ENCODE results near the gene RSPO1.
"Not testable (repeated sequence)": the region's sequence is repeated elsewhere in the genome, so short reads cannot be mapped to it uniquely, and the experiment has no call there.

Gene RSPO1, protein sequence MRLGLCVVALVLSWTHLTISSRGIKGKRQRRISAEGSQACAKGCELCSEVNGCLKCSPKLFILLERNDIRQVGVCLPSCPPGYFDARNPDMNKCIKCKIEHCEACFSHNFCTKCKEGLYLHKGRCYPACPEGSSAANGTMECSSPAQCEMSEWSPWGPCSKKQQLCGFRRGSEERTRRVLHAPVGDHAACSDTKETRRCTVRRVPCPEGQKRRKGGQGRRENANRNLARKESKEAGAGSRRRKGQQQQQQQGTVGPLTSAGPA

DNA sequence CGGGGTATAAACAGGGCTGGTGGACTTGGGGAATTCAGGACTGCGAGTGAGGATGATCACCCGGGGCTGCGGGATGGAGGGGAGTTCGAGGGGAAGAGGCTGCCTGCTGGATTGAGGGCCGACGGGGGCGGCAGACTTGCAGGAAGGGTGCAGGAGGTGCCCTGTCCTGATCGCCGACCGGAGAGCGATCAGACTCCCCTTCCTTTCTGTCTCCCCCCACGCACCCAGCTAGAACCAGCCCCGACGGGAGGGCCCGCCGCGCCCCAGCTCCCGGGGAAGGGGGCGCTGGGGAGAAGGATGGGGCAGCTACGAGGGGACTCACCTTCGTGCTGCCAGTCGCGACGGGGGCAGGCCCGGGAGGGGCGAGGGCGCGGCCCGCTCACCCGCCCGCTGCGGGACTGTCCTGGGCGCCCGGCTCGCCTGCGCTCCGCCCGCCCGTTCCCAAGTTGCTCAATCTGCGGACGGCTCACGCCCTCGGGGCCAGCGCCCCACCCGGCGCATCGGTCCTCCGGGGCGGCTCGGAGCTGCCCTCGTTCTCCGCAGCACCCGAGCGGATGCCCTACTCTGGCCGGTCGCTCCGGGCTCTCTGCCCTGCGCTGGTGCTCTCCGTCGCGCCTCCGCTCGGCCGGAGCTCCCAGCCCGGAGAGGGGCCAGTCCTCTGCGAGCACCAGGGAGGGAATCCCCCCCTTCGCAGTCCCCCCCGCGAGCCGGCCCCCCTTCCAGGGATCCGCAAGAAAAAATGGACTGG is at the start of gene RSPO1:
Gene RSPO1, minus strand, starts transcription at position 649 of the 748 bp plus-strand sequence. CDS start 5,231 bp downstream, outside the sequence.
- no peak for DNase-seq

DNA sequence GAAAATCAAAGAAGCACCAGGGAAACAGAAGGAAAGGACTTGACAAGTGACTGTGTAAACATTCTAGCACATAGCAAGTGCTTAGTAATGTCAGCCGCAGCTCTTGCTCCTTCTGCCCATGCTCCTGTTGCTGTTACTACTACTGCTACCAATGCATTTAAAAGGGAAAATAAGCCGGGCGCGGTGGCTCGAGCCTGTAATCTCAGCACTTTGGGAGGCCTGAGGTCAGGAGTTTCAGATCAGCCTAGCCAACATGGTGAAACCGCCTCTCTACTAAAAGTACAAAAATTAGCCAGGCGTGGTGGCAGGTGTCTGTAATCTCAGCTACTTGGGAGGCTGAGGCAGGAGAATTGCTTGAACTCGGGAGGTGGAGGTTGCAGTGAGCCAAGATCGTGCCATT is 49.5 kb upstream of the RSPO1 start:
- not testable (repeated sequence) for DNase-seq

DNA sequence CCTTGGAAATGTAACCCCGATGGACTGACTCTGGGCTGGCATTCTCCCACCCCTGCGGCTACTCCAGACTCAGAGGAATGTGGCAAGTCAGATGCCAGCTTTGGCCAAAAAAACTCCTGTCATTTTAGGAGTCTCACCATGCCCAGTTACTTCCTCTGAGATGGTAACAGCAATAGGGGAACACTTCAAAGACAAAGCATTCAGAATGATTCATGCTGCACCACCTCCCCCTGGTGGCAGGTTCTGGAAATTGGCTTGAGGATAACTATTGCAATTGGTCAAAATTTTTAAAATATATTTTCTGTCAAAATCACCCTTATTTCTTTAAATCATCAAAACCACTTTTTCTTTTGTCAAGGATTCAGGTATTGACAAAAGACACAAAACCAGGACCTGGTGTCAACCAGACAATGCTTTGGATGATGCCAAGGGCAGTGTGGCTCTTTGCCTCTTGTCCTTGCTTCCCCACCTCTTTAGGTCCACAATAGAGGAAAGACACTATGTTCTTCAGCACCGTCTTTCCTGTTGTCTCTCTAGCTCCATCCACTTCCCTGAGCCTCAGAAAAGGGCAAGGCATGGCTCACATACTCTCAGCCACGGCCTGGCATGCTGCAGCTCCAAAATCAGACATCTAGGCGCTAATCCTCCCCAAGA is 47.8 kb upstream of the RSPO1 start:
- peak; percentile 29 for DNase-seq

DNA sequence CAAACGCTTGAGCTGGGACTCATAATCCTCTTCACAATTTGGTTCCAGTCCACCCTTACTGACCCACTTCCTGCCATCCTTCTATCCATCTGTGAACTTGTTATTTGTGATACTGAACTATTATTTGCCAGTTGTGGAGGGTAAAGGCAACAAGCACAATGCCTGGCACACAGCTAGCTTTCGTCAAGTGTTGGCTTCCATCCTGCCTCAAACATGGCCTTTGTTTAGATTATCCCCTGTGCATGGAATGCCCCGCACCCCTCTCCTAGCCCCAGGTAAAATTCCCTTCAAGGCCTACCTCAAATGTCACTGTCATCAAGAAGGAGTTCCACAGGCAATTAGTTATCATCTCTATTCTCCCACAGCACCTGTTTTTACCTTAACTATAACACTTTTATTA is 46.2 kb upstream of the RSPO1 start:
- no peak for DNase-seq

DNA sequence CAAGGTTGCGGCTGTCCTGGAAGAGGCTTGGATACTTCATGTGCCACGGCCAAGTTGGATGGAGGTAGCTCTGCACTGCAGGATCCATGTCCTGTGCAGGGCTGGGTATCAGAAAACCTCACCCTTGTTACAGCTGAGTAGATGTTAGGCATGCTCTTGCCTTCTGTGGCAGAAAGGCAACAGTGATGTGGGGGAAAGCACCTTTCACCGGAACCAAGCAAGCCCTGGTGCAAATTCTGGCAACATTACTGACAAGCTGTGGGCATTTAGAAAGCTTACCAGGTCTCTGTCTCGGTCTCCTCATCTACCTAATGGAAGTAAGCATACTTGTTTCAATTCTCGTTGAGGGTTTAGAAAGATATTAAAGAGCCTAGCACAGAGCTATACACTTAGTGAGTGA is 43.1 kb upstream of the RSPO1 start:
- DNase-seq, result no peak

DNA sequence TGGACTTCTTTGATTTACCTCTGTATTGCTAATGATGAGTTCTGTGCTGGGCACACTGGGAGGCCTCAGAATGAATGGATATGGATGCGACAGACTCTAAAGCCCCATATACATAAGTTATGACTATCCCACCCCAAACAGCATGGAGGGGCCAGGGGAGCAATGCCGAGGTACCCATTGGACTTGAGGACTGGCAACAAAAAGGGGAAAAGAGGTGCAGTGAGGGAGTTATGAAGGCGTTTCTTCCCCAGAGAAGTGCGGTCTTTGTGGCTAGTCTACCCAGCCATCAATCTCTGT is 42.4 kb upstream of the RSPO1 start:
- DNase-seq, result no peak

DNA sequence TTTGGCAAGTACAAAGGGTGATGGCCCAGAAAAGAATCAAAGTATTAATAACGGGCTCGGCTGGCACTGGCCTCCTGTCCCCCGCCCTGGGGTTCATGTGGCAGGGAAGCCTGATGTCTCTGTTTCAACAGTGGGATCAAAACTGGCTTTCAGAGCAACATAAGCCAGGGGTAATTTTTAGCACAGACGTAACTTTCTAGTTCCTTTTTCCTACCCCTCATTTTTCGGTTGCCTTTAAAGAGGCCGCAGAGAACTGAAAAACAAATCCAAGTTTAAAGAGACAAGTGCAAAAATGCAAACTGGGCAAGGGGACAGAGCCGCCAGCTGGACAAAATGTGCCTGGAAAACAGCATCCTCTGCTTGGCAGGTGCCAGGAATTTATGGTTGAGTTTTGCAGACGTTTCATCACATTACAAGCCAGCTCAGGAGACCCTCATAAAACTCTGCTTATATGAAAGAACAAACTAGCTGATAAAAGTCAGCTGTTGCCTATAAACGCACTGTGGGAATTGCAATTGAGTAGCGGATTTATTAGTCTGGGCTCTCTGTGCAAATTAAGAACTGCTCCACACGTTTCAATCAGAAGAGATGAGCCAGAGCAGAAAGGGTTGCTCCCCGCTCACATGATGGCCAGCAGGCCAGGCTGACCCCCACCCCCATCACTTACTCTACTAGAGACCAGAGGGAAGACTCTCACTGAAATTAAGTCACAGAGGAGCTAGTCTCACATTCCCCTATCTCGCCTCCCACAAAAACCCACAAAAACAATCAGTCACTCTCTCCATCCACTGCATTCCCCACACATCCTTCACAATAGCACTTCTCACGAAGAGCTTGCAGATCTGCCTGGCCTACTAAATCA is 41.8 kb upstream of the RSPO1 start:
- DNase-seq, result no peak

DNA sequence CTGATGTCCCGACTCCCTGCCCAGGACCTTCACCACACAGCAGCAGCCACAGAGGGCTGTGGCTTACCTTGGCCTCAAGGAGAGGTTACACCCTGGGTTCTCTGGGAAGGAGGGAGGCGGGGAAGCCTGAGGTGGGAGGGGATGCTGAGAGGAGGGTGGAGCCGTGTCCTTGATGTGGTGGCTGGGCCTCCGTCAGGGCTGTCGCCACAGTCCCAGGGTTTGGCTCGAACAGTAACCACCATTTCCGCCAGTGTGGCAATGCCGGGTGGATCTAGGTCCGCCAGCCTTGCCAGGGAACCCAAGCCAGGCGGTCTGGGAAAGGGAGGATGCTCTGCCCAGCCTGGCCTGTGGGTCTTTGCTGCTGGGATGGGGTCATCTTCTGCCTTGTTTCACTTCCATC is 39.2 kb upstream of the RSPO1 start:
- no peak for DNase-seq

DNA sequence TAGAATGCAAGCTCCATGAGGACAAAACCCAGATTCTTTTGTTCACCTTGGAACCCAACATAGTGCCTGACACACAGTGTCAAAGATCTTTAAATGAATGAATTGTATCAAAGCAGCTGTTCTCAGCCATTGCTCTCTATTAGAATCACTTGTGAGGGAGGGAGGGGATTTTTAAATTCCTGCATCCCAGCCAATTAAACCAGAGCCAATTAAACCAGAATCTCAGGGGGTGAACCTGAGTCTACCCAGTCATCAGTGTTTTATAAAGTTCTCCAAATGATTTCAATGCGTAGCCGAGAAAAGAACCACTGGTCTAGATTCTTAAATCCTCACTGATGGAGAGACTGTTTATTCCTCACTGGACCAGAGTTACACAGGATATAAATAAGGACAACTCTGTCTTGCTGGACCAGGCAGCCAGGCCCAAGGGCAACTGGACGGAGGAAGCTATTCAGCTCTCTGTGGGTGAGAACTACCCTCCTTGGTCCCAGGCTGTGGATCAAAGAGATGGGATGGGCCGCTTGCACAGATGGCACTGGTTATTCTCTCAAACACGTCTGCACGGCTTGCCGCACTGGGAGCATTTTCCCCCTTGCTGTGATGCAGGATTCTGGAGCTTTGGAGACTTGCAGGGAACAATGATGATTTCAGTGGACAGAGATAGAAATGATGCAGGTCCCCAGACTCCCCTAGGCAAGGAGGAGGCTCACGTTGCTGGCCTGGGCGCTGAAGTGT is 37.6 kb upstream of the RSPO1 start:
- no peak for DNase-seq

DNA sequence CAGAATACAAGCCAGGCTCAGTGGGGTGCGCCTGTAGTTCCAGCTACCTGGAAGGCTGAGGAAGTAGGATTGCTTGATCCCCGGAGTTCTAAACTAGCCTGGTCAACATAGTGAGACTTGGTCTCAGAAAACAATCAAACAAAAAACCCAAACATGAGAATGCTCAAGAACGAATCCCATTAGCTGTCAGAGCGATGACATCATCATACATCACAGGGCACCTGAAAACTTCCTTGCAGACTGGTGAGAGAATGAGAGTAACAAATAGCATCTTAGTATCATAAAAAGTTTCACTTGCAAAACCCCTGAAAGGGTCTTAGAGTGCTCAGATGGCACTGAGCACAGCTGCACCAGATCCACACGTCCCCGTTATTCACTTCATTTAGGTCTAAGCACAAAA is 36.6 kb upstream of the RSPO1 start:
- DNase-seq, result no peak

DNA sequence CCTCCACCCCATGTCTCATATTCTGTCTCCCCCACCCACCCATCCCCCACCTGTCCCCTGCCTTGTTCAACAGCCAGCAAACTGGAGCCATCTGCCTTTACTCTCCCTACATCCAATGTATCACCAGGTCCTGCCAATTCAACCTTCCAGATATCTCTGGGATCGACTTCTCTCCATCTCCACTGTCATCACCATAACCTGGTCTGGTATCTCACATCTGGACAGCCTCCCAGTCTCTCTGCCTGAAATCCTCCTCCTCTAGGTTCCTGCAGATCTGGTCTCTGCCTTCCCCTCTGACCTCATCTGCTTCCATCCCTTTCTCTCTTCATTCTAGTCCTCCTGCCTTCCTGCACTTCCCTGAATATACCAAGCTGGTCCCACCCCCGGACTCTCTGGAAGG is 35.4 kb upstream of the RSPO1 start:
- no peak for DNase-seq

DNA sequence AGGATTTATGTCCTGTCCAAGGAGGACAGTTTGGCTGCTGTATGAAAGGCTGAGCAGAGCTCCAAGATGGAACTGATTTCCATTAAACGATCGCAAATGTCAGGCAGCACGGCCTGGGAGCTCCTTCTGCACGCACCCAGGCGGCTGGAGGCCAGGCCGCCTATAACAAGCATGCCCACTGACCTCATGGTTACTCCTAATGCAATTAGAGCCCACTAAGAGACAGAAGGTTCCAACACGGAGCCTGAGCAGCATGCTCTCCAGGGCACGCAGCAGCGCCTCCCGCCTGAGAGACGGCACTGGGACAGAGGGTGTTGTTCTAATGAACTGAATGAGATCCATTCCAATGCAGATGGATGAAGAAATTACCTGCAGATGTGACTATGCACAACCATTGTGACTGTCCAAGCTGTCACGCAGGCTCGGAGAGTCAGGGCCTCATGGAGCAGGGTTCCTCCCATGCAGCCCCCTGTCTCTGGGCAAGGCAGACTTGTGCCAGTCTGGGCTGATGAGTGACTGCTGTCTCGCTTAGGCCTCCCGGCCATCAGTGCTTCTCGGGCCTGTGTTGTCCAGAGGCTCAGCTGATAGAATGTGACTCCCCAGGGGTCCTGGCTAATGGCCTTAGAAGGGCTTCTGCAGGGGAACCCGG is 32.5 kb upstream of the RSPO1 start:
- DNase-seq, result no peak

DNA sequence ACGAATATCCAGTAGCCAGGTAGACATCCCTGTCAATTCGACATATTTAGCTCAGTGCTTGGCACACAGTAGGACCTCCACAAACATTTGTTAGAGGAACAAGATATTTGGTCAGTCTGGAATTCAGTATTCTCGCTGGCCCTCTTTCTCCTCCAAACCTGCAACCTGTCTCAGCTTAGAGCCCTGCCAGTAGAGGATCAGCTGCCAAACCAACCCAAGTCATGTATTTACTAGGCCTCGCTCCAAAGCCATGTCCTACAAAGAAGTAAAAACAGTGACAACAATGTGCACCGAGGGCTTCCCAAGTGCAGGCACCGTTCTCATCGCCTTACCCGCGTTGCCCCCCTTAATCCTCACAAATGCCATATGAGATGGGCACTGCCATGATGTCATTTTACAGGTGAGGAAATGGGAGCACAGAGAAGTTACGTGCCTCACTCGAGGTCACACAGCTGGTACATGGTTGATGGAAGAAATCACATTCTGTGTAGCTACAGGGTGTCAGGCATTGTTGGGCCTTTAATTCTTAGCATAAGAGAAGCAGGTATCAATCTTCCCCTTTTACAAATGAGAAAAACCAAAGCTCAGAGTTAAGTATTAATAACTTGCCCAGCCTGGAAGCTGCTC is 31.7 kb upstream of the RSPO1 start:
- DNase-seq, result no peak

DNA sequence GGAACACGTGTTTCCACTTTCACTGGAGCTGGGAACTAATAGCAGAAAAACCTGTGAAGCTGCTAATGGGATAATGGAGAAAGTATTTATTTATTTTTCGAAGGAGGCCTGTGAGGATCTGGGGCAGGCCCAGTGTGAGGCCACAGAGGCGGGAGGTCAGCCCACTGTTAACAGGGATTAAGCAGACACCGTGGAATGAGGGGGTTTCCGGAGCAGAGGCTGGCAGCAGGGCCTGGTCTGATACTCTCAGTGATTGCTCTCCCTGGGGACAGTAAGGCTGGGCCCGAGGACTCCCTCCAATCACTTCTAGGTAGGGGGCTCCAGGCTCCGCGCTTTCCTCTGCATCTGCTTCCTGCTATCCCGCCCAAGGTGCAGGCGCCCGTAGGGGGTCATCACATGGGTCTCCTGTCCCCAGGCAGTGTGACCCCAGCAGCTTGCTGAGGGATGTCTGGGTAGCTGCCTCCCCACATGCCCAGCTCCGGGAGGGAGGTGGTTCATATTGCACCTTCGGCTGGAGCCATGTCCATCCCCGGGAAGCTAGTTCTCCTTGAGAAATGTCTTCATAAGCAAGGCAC is 28.8 kb upstream of the RSPO1 start:
- DNase-seq, result no peak

DNA sequence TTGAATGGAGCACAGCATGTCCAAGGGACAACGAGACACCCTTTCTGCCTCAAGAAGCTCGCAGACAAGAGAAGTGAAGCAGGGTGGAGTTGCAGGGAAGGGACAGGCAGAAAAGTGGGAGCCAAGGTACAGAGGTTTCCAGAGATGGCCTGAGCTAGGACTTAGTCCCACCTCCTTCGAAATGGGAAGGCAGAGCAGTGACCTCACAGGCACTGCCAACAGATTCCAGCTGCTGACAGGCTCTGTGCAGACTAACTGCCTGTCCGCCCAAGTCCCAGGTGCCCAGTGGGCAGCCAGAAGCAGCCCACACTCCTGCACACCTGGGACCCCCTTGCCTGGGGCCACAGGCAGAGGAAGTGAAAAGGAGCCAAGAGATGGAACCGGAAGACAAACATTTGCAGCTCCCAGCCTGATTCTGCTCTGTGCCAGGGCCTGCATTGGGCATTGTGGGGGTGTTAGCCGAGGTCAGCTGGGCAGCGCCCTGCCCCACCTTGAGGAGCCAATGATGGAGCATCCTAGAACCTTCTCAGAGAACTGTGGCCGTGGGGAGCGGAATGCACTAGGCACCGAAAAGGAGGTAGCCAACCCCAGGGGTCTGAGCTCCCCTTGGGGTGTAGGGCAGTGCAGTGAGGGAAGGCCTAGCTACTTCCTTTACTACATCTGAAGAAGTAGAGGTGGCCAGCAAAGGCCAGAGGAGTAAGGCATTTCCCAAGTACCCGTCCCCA is 27.5 kb upstream of the RSPO1 start:
- no peak for DNase-seq

DNA sequence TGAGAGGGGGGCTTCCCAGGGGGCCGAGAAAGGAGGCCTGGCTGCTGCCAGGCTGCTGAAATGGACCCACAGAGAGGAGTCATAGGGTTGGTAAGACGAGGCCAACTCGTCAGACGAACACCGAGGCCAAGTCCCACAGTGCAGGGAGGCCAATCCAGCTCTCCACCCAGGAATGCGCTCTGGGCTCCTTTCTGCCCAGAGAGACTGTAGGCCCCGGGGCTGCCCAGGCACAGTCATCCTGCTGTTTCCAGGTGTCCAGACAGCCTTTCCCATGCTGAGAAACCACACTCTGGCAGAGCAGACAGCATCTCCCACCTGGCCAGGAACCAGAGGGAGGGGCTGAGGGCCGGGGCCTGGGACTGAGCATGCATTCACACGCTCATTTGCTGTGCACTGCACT is 26.7 kb upstream of the RSPO1 start:
- DNase-seq, result no peak

DNA sequence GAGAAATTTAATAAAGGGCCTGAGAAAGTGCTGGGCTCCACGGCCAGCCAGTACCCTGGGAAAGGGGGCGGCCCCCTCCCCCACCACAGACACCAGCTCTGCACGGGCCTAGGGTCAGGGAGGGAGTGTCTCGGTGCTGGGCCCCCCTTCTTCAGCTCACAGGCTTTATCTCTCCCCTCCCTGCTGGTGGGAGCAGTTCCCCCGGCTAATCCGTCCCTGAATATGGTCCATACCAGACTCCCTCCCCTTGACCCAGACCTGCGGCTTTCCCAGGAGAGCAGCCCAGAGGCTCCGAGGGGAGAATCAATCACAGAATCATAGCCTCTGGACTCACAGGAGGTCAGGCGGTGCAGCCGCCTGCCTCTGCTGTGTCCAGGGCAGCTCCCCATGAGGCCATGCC is 26.0 kb upstream of the RSPO1 start:
- no peak for DNase-seq

DNA sequence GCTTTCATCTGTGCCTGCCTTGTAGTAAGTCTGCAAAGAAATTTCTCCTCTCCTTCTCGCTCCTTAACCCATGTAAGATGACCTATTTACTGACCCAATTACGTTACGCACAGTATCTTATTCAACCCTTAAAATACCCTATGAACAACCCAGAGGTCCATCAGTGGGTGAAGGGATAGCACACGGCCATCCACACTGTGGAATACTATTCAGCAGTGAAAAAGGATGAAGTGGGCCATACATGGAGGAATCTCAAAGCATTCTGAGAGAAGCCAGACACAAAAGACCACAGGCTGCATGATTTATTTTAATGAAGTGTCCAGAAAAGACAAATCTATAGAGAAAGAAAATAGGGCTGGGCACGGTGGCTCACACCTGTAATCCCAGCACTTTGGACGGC is 23.8 kb upstream of the RSPO1 start:
- DNase-seq, result no peak

DNA sequence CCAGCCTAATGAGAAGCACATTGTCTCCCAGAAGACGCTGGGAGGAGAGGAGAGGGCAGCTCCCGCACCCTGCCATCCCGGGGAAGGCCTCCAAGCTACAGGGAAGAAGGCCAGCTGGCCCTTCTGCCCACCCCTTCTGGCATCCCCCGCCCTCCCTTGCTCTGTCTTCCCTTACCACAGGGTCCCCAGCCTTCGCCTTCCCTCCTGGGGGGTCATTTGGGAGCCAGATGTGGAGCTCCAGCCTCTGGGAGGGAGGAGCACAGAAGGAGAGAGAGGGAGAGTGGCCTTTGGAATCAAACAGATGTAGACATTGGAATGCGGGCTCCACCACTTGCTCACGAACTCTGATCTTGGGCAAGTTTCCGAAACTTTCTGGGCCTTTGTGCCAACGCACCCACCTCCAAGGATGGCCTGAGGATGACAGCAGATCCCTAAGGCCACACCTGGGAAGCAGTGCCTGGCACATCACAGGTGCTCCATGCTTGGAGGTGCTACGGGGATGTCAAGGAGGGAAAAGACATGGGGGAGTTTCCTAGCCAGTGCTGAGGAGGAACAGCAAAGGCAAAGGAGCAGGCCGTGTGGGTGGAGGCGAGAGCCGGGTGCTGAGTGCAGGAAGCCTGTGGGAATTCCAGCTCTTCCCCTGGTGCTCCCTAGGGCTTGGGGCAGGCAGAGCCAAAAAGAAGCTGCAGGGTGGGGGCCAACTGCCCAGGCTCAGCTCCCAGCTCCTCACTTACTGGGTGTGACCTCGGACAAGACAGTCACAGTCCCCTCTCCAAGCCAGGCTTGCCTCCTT is 23.1 kb upstream of the RSPO1 start:
- no peak for DNase-seq

DNA sequence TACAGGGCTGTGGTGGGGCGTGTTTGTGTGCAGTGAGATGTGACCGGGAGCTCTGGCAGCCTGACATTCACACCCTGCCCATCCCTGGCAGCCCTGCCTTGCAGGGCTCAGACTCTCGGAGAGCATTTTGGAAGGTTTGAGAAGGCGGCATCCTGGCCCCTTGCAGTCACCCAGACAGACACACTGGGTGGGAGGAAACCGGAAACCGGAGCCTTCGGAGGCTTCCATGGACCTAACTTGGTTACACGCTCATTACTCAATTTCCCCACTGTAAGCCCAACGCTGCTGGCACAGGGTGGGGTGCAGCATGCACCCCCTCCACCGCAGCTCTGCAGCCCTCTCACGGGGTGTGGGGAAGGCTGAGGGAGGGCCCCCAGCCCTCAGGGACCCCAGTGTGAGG is 22.2 kb upstream of the RSPO1 start:
- no peak for DNase-seq
